ENCODE data around the gene ABCA3. TPM values are rescaled to one million over a fixed set of nuclear protein-coding genes. Genes with fewer than 3 reads are reported as not detected.
"Not testable (repeated sequence)": the region's sequence is repeated elsewhere in the genome, so short reads cannot be mapped to it uniquely, and the experiment has no call there.

ABCA3 gene
- total RNA-seq, 1 donor from 2014 or later: 10.4 TPM

DNA sequence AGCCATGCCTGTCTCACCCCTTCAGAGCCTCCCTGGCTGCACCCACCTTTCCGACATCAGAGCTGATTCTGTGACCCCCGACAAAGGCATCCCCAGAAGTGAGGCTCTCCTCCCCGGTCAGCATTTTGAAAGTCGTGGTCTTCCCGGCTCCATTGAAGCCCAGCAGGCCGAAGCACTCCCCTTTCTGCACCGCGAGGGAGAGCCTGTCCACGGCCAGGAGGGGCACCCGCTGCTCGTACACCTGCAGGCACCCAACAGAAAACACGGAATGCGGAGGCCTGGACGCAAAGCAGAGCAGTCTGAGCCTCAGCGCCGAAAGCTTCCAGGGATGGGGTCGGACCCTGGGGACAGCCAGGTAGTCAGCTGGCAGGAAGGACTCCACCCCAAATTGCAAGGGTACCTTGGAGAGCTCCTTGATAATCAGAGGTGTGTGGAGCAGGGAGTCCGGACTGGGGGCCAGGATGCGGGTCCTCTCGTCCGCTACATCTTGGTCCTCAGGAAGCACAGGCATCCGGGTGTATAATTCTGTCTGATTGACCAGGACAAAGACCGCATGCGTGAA lies 59.5 kb downstream of the ABCA3 start:
- DNase-seq (ENCODE audit: low spot score): no peak

- DNase-seq (ENCODE audit: low spot score): no peak
These were observed 60.1 kb downstream of the ABCA3 start for GRCh38 chr16:2280461-2280860.

GRCh38 chr16:2278956-2279800 lies 61.4 kb downstream of the ABCA3 start:
- no peak for DNase-seq (ENCODE audit: low spot score)

DNA sequence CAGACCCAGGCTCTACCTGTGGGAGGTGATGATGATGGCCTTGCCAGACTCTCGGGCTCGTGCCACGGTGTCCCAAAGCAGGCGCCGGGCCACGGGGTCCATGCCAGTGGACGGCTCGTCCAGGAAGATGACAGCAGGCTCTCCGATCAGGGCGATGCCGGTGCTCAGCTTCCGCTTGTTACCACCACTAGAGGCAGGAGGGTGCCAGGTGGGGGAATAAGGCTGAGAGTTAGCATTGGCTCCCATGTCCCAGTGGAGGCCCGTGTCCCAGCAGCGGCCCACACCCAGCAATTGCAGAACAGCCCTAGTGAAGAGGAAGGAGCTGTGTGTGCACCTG lies 62.3 kb downstream of the ABCA3 start:
- no peak for DNase-seq (ENCODE audit: low spot score)

GRCh38 chr16:2277466-2278271 lies 62.9 kb downstream of the ABCA3 start:
- no peak for DNase-seq (ENCODE audit: low spot score)

DNA sequence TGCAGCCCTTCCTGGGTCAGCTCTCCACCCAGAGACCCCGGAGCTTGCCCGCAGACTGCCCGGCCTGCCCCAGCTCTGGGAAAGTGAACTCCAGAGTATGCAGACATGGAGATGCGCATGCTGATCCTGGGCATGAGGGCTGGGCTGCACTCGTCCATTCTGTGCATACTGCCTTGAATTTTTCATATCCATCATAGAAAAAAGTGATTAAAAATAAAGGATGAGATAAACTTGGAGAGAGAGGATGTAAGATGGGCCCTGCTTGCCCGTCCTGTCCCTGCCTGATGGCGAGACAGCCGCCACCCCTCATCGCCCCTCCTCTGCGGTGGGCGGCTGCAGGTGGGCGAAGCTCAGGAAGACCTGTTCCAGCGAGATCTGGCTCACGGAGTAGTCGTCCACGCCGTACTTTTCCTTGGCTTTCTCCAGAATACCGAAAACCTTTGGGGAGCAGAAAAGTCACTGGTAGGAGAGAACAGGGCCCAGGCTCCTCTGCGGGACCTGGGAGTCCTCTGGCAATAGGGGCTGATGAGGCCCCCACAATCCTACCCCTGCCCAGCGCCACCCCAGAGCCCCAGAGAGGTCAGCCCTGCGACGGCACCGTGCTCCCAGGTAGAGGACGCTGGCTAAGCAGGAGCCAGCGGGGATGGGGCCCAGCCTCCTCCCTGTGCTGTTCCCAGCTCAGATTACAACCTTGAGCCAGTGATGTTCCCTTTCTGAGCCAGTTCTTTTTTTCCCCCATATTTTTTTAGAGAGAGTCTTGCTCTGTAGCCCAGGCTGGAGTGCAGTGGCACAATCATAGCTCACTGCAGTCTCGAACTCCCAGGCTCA lies 63.9 kb downstream of the ABCA3 start:
- no peak for DNase-seq (ENCODE audit: low spot score)

DNA sequence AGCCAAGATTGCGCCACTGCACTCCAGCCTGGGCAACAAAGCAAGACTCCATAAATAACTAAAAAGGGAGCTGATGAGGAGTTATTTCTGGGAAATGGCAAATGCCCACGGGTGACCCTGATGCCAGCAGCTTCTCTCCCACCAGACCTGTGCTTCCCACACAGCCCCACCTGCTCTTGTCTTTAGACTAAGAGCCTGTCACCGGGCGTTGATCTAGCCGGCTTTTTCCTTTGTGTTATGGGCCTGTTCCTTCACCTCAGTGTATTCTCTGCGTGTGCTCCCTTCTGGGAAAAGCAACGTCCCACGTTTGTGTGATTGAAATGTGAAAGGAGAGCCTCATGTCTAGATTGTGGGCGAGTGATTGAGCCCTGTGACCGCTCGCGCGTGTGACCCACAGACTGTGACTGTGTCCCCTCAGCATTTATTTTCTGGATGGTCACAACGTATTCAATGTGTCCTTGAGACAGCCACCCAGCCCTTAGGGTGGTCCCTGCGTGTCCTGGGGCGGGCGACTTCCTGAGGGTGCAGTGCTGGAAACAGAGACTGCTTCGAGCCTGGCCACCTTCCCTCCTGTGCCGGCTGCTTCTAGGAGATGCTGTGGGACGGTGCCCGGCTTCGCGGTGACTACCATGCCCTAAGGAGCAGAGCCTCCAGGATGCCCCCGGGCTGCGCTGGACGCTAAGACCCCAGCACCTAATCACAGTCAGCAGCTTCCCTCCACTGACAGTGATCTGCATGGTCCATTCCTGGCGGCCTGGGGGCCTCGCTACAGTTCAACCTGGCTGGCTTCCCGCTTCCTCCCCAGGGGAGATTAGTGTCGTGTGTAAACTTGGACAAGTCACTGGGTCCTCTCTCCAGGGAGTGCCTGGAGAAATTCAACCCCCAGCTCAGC lies 64.8 kb downstream of the ABCA3 start:
- DNase-seq (ENCODE audit: low spot score): no peak

DNA sequence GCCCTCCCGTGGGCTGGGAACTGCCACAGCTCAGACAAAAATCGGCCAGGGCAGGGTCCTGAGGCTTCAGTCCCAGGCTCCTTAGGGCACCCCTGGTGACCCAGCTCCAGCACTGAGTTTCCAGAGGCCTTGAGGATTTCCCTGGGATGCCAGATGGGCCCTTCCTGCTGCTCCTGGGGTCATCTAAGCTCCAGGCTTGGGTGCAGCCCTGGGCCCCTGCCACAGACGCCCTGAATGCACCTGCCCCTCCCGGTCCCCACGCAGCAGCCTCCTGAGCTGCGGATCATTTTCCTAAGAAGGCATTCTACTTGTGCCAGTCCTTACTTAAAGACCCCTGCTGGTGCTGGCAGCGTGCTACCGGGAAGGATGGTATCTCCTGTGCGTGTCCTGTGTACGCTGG lies 66.6 kb downstream of the ABCA3 start:
- DNase-seq (ENCODE audit: low spot score): no peak

DNA sequence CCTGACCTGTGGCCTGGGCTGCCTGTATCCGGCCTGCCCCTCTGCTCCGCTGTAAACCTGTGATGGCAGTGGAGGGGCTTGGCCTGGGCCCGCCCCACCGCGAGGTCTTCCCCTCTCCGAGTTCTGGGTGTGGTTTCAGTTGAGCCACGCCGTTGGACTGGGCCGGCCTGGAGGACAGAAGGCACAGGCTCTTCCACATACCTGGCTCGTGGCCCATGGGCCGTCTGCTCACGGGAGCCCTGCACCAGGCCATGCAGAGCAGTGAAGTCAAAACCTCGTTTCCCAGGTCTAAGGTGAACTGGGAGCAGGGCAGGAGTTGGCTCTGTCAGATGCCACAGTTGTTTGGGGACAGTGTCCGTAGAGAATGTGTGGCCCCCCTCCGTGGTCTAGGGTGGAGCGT lies 67.0 kb downstream of the ABCA3 start:
- DNase-seq (ENCODE audit: low spot score): no peak

- DNase-seq (ENCODE audit: low spot score): no peak
These were observed 68.6 kb downstream of the ABCA3 start for GRCh38 chr16:2271848-2272461.

DNA sequence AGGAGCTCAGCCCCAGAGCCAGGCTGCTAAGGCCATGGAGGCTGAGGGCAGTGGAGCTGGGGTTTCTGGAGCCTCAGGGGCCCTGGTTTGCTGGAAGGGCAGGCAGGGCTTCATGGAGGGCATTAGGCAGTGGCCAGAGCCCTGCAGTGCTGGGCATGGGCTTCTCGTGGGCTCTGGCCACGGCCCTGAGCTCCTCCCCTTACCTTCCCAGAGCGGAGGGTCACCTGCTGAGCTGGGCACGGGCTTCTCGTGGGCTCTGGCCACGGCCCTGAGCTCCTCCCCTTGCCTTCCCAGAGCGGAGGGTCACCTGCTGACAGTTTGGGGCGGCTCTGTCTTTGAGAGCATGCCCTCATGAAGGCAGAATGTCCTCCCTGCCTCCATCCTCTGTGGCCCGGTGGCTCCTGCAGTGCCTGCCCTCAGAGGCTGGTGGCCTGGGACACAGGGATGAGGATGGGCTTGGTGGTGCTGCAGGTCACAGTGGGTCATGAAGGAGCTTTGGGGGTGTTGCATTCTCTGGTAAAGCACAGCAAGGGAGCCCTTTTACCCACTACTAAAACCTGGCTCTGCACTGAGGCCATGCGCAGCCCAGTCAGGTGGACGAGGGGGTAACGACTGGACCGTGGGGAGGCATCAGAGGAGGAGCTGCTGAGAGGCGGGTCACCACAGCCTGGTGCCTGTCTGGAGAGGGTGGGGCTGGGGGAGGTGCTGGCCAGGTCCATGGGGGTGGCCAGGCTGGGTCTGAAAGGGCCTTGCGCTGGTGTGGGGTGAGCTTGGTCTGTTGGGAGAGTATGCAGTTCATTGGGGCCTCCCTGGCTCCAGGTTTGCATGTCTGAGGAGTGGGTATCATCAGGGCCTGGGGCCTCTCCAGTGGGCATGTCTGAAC lies 69.7 kb downstream of the ABCA3 start:
- no peak for DNase-seq (ENCODE audit: low spot score)

DNA sequence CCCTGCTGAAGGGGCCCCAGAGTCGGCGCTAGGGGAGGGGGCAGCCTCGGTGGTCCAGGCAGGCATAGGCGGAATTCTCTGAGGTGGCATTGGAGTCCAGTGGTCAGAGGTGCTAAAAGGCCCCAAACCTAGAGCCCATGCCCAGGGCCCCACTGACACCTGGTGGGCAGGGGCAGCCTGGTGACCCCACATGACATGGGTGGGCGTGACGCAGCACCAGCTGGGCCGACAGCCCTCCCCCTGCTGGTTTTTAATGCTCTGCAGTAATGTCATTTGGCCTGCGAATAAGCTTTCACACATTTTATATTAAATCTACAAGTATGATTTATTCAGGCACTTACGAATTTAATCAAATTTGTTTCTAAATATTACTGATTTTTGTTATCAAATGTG lies 70.5 kb downstream of the ABCA3 start:
- no peak for DNase-seq (ENCODE audit: low spot score)

DNA sequence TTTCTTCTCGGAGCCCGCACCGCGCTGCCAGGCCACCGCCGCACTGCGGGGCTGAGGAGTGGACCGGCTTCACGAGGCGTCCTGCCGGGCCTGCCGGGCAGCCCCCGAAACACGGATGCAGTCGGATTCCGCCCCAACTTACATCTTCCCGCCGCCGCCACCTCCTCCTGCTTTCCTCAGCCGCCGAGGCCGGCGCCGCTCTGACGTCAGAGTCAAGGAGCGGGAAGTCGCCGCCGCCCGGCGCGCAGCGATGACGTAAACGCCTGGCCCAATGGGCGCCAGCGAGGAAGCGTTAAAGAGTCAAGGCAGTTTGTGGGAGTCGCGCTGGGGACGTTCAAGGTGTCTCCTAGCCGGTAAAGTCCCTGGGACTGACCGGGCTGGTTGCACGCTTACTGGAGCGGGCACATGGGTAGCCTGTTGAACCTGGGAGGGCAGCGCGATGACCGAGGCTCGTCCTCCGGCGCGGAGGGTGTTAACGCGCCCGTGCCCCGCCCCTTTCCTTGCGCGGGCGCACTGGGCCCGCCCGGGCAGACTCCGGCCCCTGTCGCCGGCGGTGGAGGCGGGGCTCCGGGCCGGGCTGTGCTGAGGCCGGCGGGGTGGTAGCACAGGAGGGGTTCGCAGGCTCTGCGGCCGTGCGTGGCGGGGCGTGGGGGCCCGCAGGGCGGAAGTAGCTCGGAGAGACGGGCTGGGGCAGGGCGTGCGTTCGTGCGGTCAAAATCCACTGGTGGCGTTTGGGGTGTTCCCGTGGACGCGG lies 72.4 kb downstream of the ABCA3 start, which contains the start of gene RNPS1:
TSS of gene RNPS1 (minus strand) at position 214 of the 754 bp plus-strand sequence. CDS start 3,483 bp downstream, outside the sequence.
- peak; percentile 97 for DNase-seq (ENCODE audit: low spot score)

- DNase-seq (ENCODE audit: low spot score): not testable (repeated sequence)
These were observed 73.0 kb downstream of the ABCA3 start for GRCh38 chr16:2267505-2267912.

DNA sequence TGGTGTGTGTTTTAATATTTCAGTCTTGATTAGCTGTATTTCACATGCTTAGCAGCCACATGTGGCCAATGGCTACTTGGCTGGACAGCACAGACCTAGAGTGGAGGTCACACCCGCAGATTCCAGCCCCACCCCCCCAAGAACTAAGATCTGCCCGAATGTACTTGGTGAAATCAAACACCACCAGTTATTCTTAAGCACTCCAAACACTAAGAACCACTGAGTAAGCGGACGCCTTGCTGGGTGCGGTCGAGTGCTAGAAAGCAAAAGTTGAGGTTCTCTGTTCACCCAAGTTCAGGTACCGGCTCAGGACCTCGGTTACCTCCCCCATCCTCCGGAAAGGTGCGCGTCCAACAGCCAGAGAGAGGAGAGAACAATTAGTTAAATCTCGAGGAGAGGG lies 73.6 kb downstream of the ABCA3 start:
- DNase-seq (ENCODE audit: low spot score): not testable (repeated sequence)

DNA sequence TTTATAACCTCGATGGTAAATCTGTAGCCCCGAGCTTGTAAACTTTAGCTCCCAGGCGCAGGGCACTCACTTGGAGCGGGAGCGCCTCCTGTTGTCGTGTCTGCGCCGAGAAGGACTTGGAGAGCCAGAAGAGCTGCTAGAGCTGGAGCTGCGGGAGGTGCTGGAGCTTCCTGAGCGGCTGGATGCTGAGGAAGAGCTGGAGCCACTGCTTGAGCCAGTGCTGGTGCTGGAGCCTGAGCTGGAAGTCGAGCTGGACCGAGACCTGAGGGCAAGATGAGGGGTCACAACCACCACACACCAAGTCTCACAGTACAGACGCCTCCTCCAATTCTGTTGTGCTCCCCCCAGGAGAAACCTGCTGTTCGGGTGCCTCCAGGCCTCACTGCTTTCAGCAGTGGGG lies 77.5 kb downstream of the ABCA3 start:
- DNase-seq (ENCODE audit: low spot score): not testable (repeated sequence)

DNA sequence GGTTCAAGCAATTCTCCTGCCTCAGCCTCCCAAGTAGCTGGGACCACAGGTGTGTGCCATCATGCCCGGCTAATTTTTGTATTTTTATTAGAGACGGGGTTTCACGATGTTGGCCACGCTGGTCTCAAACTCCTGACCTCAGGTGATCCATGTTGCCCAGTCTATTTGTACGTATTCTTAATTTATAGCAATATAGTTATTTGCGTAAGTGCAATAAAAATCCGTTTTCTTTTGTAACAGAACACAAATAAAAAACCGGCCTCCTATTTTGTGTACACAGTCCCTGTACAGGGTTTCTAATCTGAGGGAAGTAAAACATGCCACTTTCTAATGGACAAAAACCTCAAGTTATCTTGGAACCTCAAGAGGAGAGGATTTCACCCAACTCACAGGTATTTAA lies 80.3 kb downstream of the ABCA3 start:
- DNase-seq (ENCODE audit: low spot score): no peak

DNA sequence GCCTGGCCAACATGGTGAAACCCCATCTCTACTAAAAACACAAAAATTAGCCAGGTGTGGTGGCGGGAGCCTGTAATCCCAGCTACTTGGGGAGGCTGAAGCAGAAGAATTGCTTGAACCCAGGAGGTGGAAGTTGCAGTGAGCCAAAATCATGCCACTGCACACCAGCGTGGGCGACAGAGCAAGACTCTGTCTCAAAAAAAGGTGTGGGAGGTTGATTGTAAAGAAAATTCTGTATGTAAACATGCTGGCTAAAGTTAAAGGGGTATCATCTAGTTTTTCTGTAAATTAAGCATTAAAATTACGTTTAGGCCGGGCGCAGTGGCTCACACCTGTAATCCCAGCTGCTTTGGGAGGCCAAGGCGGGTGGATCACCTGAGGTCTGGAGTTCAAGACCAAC lies 82.0 kb downstream of the ABCA3 start:
- not testable (repeated sequence) for DNase-seq (ENCODE audit: low spot score)
